Caco-2 (cell line): ENCODE results near the gene YJEFN3. TPM values are rescaled to one million over a fixed set of nuclear protein-coding genes. Genes with fewer than 3 reads are reported as not detected.

Source experiments
- BruUV-seq: library from RNA; stranded (reverse); fragments of 400-500 nt; replicated peaks from 2 replicates; lab custom pipeline; 2021; lab: Mats Ljungman, UMichigan
- CTCF ChIA-PET: fragments of 300-600 bp; sonication (Branson Sonifier 250); formaldehyde crosslinking; loops from one replicate; lab custom pipeline; 2022; ENCODE audit warnings: antibody characterized with exemption; lab: Charles Lee
- POLR2A ChIA-PET: fragments of 300-600 bp; sonication (Branson Sonifier 250); formaldehyde crosslinking; loops from one replicate; lab custom pipeline; 2022; ENCODE audit warnings: antibody characterized with exemption; lab: Charles Lee
- DNase-seq, 2 experiments: peaks; one replicate each; pipeline versions ENCODE4 v3.0.0 to v3.0.0-alpha.2; 2020 to 2022
- H3K27me3 ChIP-seq: replicated peaks from 2 replicates; pipeline ENCODE4 v1.6.0; 2011; ENCODE audit warnings: low read length; ENCODE audit not compliant: control insufficient read depth, insufficient read depth
- H3K36me3 ChIP-seq: 2 replicates; pipeline ENCODE4 v1.5.1; 2011; ENCODE audit warnings: low read length; ENCODE audit not compliant: control insufficient read depth, insufficient read depth
- H3K4me1 ChIP-seq: fragments of 250-450 bp; sonication (Bioruptor Pico); 2 replicates; pipeline ENCODE4 v1.5.1; 2020; ENCODE audit warnings: mild to moderate bottlenecking
- H3K4me3 ChIP-seq: 2 replicates; pipeline ENCODE4 v1.5.1; 2011; ENCODE audit warnings: low read depth, mild to moderate bottlenecking, control low read depth, low read length
- H3K9me3 ChIP-seq: fragments of 250-450 bp; sonication (Bioruptor Pico); 2 replicates; pipeline ENCODE4 v1.5.1; 2020; ENCODE audit warnings: mild to moderate bottlenecking, moderate library complexity
- H3K27ac Mint-ChIP-seq: one replicate; pipeline ENCODE4 v1.8.0; 2022; ENCODE audit warnings: mixed read lengths; ENCODE audit not compliant: unreplicated experiment
- H3K27me3 Mint-ChIP-seq: one replicate; pipeline ENCODE4 v1.8.0; 2022; ENCODE audit warnings: mixed read lengths; ENCODE audit not compliant: insufficient read depth, unreplicated experiment
- H3K36me3 Mint-ChIP-seq: one replicate; pipeline ENCODE4 v1.8.0; 2022; ENCODE audit warnings: mild to moderate bottlenecking, mixed read lengths; ENCODE audit not compliant: insufficient read depth, unreplicated experiment
- H3K4me1 Mint-ChIP-seq: one replicate; pipeline ENCODE4 v1.8.0; 2022; ENCODE audit warnings: low read depth, mixed read lengths; ENCODE audit not compliant: unreplicated experiment
- H3K4me3 Mint-ChIP-seq: one replicate; pipeline ENCODE4 v1.8.0; 2022; ENCODE audit warnings: mild to moderate bottlenecking, moderate library complexity, mixed read lengths; ENCODE audit not compliant: unreplicated experiment
- H3K9me3 Mint-ChIP-seq: one replicate; pipeline ENCODE4 v1.8.0; 2022; ENCODE audit warnings: mixed read lengths; ENCODE audit not compliant: unreplicated experiment
- intact Hi-C: fragments of 100-400 bp; cut with micrococcal nuclease; formaldehyde crosslinking; loops from one replicate; pipeline ENCODE4 v1.10.0; 2022; ENCODE audit not compliant: unreplicated experiment
- total RNA-seq: library from RNA; stranded (reverse); gene quantifications from 2 replicates; pipeline ENCODE4 v1.2.3, GENCODE V29; 2022
- TF ChIP-seq, protein P1 (sequence below), 2 experiments: fragments of 200-600 bp in 1 of 2; IDR thresholded peaks; 1 replicate in 1 of 2; 2 replicates in 1 of 2; pipeline versions ENCODE4 v1.5.1 to v1.8.0; 2011 to 2022; ENCODE audit warnings: antibody characterized with exemption in 1 of 2, control low read depth in 1 of 2, inconsistent platforms in 1 of 2, low read depth in 1 of 2, low read length in 1 of 2, mild to moderate bottlenecking in 1 of 2, moderate library complexity in 1 of 2; ENCODE audit not compliant: insufficient read depth in 1 of 2, severe bottlenecking in 1 of 2, unreplicated experiment in 1 of 2

YJEFN3 gene
- total RNA-seq, 1 experiment from 2014 or later = 8.1 TPM

DNA sequence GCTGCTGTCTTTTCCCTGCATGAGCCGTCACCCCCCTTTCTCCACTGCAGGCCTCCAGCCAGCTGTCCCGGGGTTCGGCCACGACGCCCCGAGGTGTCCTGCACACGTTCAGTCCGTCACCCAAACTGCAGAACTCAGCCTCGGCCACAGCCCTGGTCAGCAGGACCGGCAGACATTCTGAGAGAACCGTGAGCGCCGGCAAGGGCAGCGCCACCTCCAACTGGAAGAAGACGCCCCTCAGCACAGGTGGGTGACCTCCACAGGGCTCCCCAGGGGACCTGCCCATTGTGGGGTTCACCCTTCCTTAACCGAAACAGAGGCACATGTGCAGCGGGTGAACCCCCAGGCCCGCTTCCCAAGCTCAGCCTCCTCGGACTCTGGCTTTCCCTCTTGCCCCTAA lies 26.4 kb upstream of the YJEFN3 start:
- intact Hi-C loops = no loop called here
- H3K36me3 ChIP-seq = peaks cover 1% of the 10 kb centered on the region
- no peaks in the 10 kb centered on the region for H3K9me3 Mint-ChIP-seq
- H3K27me3 ChIP-seq = no peaks in the 10 kb centered on the region
- no TSS peak for BruUV-seq
- CTCF ChIA-PET = no interaction called here
- POLR2A ChIA-PET = no interaction called here
- H3K4me3 Mint-ChIP-seq = no peak overlapping the region
- TF ChIP-seq, protein P1, sequence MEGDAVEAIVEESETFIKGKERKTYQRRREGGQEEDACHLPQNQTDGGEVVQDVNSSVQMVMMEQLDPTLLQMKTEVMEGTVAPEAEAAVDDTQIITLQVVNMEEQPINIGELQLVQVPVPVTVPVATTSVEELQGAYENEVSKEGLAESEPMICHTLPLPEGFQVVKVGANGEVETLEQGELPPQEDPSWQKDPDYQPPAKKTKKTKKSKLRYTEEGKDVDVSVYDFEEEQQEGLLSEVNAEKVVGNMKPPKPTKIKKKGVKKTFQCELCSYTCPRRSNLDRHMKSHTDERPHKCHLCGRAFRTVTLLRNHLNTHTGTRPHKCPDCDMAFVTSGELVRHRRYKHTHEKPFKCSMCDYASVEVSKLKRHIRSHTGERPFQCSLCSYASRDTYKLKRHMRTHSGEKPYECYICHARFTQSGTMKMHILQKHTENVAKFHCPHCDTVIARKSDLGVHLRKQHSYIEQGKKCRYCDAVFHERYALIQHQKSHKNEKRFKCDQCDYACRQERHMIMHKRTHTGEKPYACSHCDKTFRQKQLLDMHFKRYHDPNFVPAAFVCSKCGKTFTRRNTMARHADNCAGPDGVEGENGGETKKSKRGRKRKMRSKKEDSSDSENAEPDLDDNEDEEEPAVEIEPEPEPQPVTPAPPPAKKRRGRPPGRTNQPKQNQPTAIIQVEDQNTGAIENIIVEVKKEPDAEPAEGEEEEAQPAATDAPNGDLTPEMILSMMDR (IDR thresholded peaks at IDR 0.05; ENCODE audit: insufficient read depth in 1 of 2, low read depth in 1 of 2, low read length in 1 of 2, severe bottlenecking in 1 of 2, unreplicated experiment in 1 of 2) = no peak
- no peak overlapping the region for H3K27ac Mint-ChIP-seq
- H3K27me3 Mint-ChIP-seq = no peaks in the 10 kb centered on the region
- H3K36me3 Mint-ChIP-seq = peaks cover 89% of the 10 kb centered on the region
- DNase-seq = no peak
- no peaks in the 10 kb centered on the region for H3K4me1 ChIP-seq
- H3K4me1 Mint-ChIP-seq = no peaks in the 10 kb centered on the region
- no peak overlapping the region for H3K4me3 ChIP-seq
- no peaks in the 10 kb centered on the region for H3K9me3 ChIP-seq

DNA sequence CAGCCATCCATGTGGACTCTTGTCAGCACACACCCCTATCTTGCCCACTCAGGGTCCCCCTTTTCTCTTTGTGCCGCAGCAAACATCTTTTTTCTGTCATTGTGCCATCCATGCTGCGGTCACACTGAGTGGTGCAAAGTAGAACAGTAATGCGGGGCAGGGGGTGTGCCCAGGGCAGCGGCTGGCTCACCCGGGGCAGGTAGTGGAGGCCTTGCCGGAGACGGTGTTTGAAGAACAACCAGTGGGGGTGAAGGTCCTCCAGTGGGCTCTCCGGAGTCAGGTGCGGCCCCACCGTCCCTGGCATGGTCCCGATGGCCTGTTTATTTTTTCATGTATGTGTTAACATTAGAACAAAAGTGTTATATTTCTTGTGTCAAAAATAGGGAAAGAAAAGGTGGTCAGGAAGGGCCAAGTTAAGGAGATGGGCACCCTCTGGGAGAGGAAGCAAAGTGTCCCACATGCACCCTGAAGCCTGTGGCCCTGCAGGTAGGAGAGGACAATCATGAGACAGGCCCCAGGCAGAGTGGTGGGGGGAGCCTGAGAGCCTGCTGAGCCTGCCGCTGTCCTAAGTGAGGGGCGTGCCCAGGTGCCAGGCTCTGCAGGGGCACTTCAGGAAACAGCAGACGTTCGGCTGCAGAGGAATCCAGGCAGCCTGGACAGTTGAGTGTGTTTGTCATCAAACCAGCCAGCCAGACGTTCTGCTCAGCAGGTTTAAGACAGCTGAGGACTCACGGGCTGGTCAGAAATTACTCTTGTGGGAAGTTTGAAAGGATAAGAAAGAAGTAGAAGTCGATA lies 25.7 kb upstream of the YJEFN3 start:
- no peaks in the 10 kb centered on the region; the same call in 1 of the 2 replicates for H3K36me3 ChIP-seq

DNA sequence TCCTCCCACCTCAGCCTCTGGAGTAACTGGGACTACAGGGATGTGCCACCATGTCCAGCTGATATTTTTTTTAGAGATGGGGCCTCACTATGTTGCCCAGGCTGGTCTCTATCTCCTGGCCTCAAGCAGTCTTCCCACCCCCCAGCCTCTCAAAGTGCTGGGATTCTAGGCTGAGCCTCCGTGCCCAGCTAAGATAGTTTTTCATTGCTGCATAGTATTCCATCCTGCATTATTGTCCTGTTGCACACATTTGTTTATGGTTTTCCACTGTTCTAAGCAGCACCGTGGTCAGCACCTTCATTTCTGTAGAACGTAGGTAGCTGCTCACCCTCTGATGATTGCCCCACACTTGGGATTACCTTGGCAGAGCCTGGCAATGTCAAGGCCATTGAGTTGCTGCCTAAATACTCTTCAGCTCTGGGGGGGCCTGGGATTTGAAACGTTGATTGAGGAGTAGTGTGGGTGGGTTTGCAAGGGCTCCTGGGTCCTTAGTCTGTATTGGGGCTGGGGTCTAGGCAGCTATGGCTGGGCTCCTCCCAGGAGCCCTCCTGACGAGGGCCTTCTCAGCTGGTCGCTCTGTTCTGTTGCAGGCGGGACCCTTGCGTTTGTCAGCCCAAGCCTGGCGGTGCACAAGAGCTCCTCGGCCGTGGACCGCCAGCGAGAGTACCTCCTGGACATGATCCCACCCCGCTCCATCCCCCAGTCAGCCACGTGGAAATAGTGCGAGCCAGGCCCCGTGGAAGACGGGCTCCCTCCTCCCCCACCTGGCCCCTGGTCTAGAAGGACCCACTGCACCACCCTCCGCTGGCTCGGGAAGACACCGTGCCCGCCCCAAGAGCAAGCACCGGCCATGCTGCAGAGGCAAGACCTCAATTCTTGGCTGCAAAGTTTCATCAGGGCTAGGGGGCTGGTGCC lies 23.7 kb upstream of the YJEFN3 start:
- Mint-ChIP-seq H3K36me3 (peaks cover 95% of the 10 kb centered on the region), H3K4me1 (no peaks in the 10 kb centered on the region), H3K9me3 (no peaks in the 10 kb centered on the region), H3K27me3 (no peaks in the 10 kb centered on the region), H3K4me3 (no peak overlapping the region), H3K27ac (no peak overlapping the region)
- BruUV-seq = no TSS peak
- Histone ChIP-seq H3K4me3 (no peak overlapping the region), H3K4me1 (no peaks in the 10 kb centered on the region), H3K9me3 (no peaks in the 10 kb centered on the region), H3K27me3 (no peaks in the 10 kb centered on the region), H3K36me3 (no peaks in the 10 kb centered on the region; the same call in 1 of the 2 replicates)
- TF ChIP-seq, protein P1 (IDR thresholded peaks at IDR 0.05; ENCODE audit: insufficient read depth in 1 of 2, low read depth in 1 of 2, low read length in 1 of 2, severe bottlenecking in 1 of 2, unreplicated experiment in 1 of 2) = no peak
- intact Hi-C loops = no loop called here
- ChIA-PET POLR2A (interaction anchor here (0.6 kb wide), 1 partner anchor 11 kb away, joined by 6 read pairs; no protein-coding TSS in a partner anchor), CTCF (no interaction called here)
- no peak for DNase-seq

More for the DNA sequence above, 25.7 kb upstream of the YJEFN3 start:
- no peak overlapping the region for H3K4me3 ChIP-seq
- POLR2A ChIA-PET = no interaction called here
- Mint-ChIP-seq H3K36me3 (peaks cover 92% of the 10 kb centered on the region), H3K27me3 (no peaks in the 10 kb centered on the region), H3K27ac (no peak overlapping the region), H3K4me3 (no peak overlapping the region), H3K4me1 (no peaks in the 10 kb centered on the region), H3K9me3 (no peaks in the 10 kb centered on the region)
- intact Hi-C loops = no loop called here
- no peaks in the 10 kb centered on the region for H3K9me3 ChIP-seq
- DNase-seq = no peak
- TF ChIP-seq, protein P1 (IDR thresholded peaks at IDR 0.05; ENCODE audit: insufficient read depth in 1 of 2, low read depth in 1 of 2, low read length in 1 of 2, severe bottlenecking in 1 of 2, unreplicated experiment in 1 of 2) = no peak
- H3K27me3 ChIP-seq = no peaks in the 10 kb centered on the region
- CTCF ChIA-PET = no interaction called here
- BruUV-seq = no TSS peak
- no peaks in the 10 kb centered on the region for H3K4me1 ChIP-seq
